ENCODE results near the gene EDEM2.
A peak's percentile ranks its signal among the peaks of the same experiment; 100 is the strongest.

Gene EDEM2

DNA sequence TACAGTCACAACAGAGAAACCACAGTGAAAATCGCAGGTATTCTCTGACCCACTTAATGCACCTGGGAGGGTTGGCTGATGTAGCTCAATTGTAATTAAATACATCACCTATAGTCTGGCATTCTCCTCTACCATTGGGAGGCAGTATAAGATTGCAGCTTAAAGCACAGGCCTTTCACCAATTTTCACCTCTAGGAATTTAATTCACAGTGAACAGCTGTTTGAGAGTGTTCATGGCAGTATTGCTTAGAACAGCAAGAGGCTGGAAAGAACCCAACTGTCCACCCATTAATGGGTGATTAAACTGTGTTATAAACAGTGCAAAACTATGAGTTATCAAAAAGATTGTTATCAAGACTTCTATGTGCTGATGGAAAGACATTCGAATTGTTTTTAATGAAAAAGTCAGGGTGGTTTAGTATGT lies 2.0 kb downstream of the EDEM2 start:
- POLR2A ChIA-PET, result interaction anchor here (1.1 kb wide), 1 partner anchor 133 kb away, joined by 4 read pairs; the partner anchor contains the start of gene MMP24OS
- CTCF ChIA-PET, result interaction anchor here (0.6 to 11.9 kb wide), 42 partner anchors 9 to 329 kb away, joined by 3 to 271 read pairs (median 5); partner anchors contain the start of genes MMP24 and MMP24OS
- no peak overlapping the region for H3K4me3 ChIP-seq (ENCODE audit: low read depth, low read length)
- DNase-seq (ENCODE audit: low read depth, low spot score), result peak; percentile 31
- TF ChIP-seq, protein P1, sequence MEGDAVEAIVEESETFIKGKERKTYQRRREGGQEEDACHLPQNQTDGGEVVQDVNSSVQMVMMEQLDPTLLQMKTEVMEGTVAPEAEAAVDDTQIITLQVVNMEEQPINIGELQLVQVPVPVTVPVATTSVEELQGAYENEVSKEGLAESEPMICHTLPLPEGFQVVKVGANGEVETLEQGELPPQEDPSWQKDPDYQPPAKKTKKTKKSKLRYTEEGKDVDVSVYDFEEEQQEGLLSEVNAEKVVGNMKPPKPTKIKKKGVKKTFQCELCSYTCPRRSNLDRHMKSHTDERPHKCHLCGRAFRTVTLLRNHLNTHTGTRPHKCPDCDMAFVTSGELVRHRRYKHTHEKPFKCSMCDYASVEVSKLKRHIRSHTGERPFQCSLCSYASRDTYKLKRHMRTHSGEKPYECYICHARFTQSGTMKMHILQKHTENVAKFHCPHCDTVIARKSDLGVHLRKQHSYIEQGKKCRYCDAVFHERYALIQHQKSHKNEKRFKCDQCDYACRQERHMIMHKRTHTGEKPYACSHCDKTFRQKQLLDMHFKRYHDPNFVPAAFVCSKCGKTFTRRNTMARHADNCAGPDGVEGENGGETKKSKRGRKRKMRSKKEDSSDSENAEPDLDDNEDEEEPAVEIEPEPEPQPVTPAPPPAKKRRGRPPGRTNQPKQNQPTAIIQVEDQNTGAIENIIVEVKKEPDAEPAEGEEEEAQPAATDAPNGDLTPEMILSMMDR (IDR thresholded peaks at IDR 0.05; ENCODE audit: insufficient read depth, low read length, missing control alignments), result peak; percentile 66

- H3K4me3 ChIP-seq (ENCODE audit: low read depth, low read length), result no peak overlapping the region
- no peak for DNase-seq (ENCODE audit: low read depth, low spot score)
- TF ChIP-seq, protein P1 (IDR thresholded peaks at IDR 0.05; ENCODE audit: insufficient read depth, low read length, missing control alignments), result no peak
- POLR2A ChIA-PET, result interaction anchor here (1.1 kb wide), 1 partner anchor 133 kb away, joined by 4 read pairs; the partner anchor contains the start of gene MMP24OS
- CTCF ChIA-PET, result interaction anchor here (0.6 to 11.9 kb wide), 41 partner anchors 8 to 330 kb away, joined by 3 to 271 read pairs (median 5); partner anchors contain the start of genes MMP24 and MMP24OS
Measured at GRCh38 chr20:35144694-35145093, 2.4 kb downstream of the EDEM2 start.

DNA sequence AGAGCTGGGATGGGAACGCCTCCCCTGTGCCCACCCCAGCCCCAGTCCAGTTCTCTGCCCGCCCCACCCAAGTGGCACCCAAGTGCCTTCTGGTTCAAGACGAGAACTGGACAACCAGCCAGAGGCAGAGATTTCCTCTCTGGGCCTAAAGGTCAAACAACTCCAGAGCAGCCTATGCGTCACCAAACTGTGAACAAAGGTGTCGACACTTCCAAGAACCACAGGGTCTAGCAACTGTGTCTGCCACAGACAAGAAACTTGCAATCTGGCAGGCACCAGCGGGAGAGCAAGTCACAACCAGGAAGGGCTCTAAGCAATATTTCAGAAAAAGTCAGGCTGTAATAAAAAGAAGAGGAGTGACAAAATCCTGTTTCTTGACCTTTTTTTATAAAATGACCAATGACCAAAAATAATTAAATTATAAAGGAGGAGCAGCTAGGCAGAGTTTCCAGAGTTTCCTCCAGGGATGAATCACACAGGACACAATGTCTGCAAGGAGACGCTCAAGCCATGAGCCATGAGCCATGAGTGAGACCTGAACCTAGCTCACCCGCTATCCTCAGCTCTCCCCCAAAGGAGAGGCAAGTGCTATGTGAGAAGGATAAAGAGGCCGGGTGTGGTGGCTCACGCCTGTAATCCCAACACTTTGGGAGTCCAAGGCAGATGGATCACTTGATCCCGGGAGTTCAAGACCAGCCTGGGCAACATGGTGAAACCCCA lies 11.1 kb downstream of the EDEM2 start:
- POLR2A ChIA-PET, result interaction anchor here (1.1 kb wide), 1 partner anchor 142 kb away, joined by 3 read pairs; the partner anchor contains the start of gene MMP24OS
- no peak for DNase-seq (ENCODE audit: low read depth, low spot score)
- CTCF ChIA-PET, result interaction anchor here (1.0 to 2.6 kb wide), 4 partner anchors 10 to 328 kb away, joined by 3 to 21 read pairs (median 4); partner anchors contain the start of gene EDEM2
- TF ChIP-seq, protein P1 (IDR thresholded peaks at IDR 0.05; ENCODE audit: insufficient read depth, low read length, missing control alignments), result no peak
- H3K4me3 ChIP-seq (ENCODE audit: low read depth, low read length), result no peak overlapping the region

DNA sequence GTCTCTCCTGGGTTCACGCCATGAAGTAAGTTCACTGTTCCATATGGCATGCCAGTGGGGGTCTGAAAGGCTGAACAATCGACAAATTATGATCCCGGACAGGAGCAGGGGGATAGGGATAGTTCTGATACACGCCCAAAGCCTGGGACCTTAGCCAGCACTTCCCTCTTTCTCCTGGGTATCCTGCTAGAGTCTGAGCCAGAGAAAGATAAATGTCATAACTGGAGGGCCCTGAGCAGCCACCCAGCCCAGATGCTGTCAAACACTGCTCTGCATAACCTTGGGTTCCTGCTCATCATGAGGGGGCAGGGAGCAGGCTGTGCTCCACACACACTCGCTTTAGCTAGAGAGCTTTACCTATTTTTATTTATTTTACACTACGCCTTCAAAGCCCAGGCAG lies 12.3 kb downstream of the EDEM2 start:
- DNase-seq (ENCODE audit: low read depth, low spot score), result no peak
- TF ChIP-seq, protein P1 (IDR thresholded peaks at IDR 0.05; ENCODE audit: insufficient read depth, low read length, missing control alignments), result no peak
- CTCF ChIA-PET, result interaction anchor here (0.5 to 4.8 kb wide), 5 partner anchors 10 to 40 kb away, joined by 3 to 26 read pairs (median 3); partner anchors contain the start of gene EDEM2
- POLR2A ChIA-PET, result no interaction called here
- no peak overlapping the region for H3K4me3 ChIP-seq (ENCODE audit: low read depth, low read length)

- DNase-seq (ENCODE audit: low read depth, low spot score), result no peak
- POLR2A ChIA-PET, result no interaction called here
- TF ChIP-seq, protein P1 (IDR thresholded peaks at IDR 0.05; ENCODE audit: insufficient read depth, low read length, missing control alignments), result no peak
- no peak overlapping the region for H3K4me3 ChIP-seq (ENCODE audit: low read depth, low read length)
- CTCF ChIA-PET, result interaction anchor here (0.5 to 4.8 kb wide), 3 partner anchors 9 to 39 kb away, joined by 3 to 26 read pairs (median 3); partner anchors contain the start of gene EDEM2
Measured at GRCh38 chr20:35134472-35134871, 12.7 kb downstream of the EDEM2 start.

DNA sequence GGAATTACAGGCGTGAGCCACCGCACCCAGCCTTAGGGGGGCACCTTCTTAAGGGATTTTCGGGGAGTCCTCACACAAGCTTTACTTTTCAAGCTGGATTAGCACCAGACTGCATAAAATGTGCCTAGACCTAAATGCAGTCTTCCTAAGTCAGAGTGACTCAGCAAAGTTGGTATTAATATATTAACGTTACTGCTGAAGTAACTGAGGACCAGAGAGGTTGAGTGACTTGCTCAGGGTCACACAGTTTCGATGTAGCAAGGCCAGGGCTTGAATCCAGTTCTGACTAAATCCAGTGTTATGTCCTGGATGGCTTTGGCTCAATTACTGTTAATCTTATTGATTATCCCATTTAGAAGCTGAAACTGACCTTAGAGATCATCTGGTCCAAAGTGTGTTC lies 13.4 kb downstream of the EDEM2 start:
- no peak overlapping the region for H3K4me3 ChIP-seq (ENCODE audit: low read depth, low read length)
- TF ChIP-seq, protein P1 (IDR thresholded peaks at IDR 0.05; ENCODE audit: insufficient read depth, low read length, missing control alignments), result no peak
- DNase-seq (ENCODE audit: low read depth, low spot score), result no peak
- CTCF ChIA-PET, result interaction anchor here (1.0 to 4.8 kb wide), 2 partner anchors 12 to 38 kb away, joined by 3 to 26 read pairs; partner anchors contain the start of gene EDEM2
- POLR2A ChIA-PET, result no interaction called here
